Fibroblast of pulmonary artery (primary cell): Measurements from ENCODE around the gene SYT13.

Source experiments
- DNase-seq: peaks from one replicate; pipeline ENCODE4 v3.0.0-alpha.2; 2010; ENCODE audit warnings: low read depth
- H3K4me3 ChIP-seq: replicated peaks from 2 replicates; pipeline ENCODE4 v1.5.1; 2011; ENCODE audit warnings: low read depth, mild to moderate bottlenecking, control low read depth, low read length, moderate library complexity
- CTCF ChIP-seq: IDR thresholded peaks from 2 replicates; pipeline ENCODE4 v1.5.1; 2011; ENCODE audit warnings: mild to moderate bottlenecking, control low read depth, low read length, inconsistent platforms; ENCODE audit errors: missing control alignments

Gene SYT13

DNA sequence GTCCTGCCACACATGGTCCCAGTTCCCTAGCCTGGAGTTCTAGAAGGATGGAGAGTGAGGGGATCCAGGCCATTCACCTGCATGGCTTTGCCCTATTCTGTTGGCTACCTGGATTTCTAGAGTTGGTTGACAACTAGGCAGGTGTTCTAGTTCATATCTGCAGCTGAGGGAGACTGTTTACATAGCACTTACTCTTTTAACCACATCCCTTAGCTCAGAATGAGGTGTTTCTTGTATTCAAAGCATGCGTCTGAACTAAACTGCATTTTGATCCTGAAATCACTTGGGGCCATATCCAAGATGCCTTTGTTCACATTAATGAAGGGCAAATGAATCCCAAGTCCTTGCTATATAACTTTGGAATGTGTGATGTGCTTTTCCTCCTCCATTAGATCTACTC, 60.9 kb downstream of the SYT13 start:
- no peak overlapping the region for H3K4me3 ChIP-seq
- TF ChIP-seq CTCF: no peak
- no peak for DNase-seq

GRCh38 chr11:45224766-45225165, 61.4 kb downstream of the SYT13 start:
- TF ChIP-seq CTCF: no peak
- no peak overlapping the region for H3K4me3 ChIP-seq
- no peak for DNase-seq

- H3K4me3 ChIP-seq: no peak overlapping the region
- no peak for DNase-seq
- no peak for TF ChIP-seq CTCF
These were observed 62.6 kb downstream of the SYT13 start for GRCh38 chr11:45223496-45223895.

DNA sequence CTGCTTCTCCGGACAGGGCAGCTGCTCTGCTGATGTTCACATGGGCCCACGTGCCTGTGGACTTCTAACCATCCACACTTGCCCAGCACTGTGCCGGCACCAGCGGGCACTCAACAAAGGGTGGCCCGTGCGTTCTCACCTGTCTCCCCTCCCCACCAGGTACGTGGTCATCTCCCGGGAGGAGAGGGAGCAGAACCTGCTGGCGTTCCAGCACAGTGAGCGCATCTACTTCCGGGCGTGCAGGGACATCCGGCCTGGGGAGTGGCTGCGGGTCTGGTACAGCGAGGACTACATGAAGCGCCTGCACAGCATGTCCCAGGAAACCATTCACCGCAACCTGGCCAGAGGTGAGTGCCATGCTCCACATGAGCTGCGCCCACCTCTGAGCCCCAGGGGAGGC, 66.7 kb downstream of the SYT13 start:
- TF ChIP-seq CTCF: no peak
- DNase-seq: no peak
- H3K4me3 ChIP-seq: no peak overlapping the region

DNA sequence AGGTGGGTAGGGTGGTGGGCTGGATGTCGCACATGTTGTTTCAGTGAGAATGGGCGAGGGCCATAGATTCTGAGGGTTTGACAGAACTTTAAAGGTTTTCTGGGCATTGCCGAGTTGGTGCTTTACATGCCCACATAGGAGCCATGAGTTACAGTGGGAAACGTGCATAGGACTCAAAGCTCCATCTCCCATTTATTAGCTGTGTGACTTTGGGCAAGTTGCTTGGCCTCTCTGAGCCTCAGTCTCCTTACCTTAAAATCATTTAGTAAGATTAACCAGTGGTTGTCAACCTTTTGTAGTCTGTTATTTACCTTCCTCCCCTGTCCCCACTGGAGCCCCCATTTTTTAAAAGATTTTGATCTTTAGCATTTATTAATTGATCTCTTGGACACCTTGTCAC, 67.4 kb downstream of the SYT13 start:
- DNase-seq: no peak
- H3K4me3 ChIP-seq: no peak overlapping the region
- no peak for TF ChIP-seq CTCF

- H3K4me3 ChIP-seq: no peak overlapping the region
- DNase-seq: peak; percentile 51
- TF ChIP-seq CTCF: no peak
These were observed 68.2 kb downstream of the SYT13 start for GRCh38 chr11:45217991-45218390.

DNA sequence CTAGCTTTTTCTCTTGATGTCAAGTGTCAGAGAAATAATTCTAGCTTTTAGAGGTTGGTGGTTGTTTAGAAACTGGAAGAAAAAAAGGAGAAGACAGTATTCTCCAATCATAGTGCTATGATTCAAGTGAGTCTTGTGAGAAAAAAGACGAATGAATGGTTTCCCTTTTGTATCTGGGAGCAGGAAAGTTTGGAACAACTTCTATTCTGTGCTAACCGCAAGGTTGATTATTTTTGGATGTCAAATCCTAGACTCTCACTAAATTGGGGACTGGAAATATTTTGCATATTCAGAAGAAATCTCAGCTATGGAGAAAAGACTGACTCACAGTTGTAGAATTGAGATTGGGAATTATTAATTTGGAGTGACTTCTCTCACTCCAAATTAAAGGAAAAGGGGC, 69.2 kb downstream of the SYT13 start:
- no peak for TF ChIP-seq CTCF

More for the DNA sequence above, 69.2 kb downstream of the SYT13 start:
- no peak for DNase-seq
- H3K4me3 ChIP-seq: no peak overlapping the region
